Uterus (tissue), 2 donors: Measurements from ENCODE around the gene GCC1.

ENCODE experiments used
- CTCF ChIP-seq, 4 experiments: fragments of 200-600 bp in 2 of 4; fragments of 450-650 bp in 2 of 4; sonication (generic) in 2 of 4; IDR thresholded peaks; one replicate each; pipeline ENCODE4 v1.5.1; 2016 to 2019; ENCODE audit warnings: antibody characterized with exemption in 4 of 4, mild to moderate bottlenecking in 2 of 4, moderate library complexity in 1 of 4
- POLR2A ChIP-seq, 2 donors: fragments of 450-650 bp; IDR thresholded peaks; one replicate each; pipeline ENCODE4 v1.6.1; 2016; ENCODE audit warnings: antibody characterized with exemption in 2 of 2, mild to moderate bottlenecking in 1 of 2, moderate library complexity in 1 of 2

GRCh38 chr7:127551941-127552340 is 33.5 kb downstream of the GCC1 start:
- no peak for TF ChIP-seq CTCF (IDR thresholded peaks at IDR 0.05)
- no peak for TF ChIP-seq POLR2A (IDR thresholded peaks at IDR 0.05)
